ENCODE measurements around the gene TXNDC17. TPM values are rescaled to one million over a fixed set of nuclear protein-coding genes. Genes with fewer than 3 reads are reported as not detected.

TXNDC17 gene
- total and polyA plus RNA-seq, 7 donors: 27.5 to 159 (median 41.1) TPM

- DNase-seq: no peak
- Histone ChIP-seq H3K4me3 (no peak overlapping the region), H3K36me3 (ENCODE audit: insufficient read depth in 1 of 2, low read depth in 1 of 2) (no peaks in the 10 kb centered on the region), H3K9me3 (no peaks in the 10 kb centered on the region), H3K4me1 (no peaks in the 10 kb centered on the region), H3K27ac (no peak overlapping the region), H3K27me3 (ENCODE audit: insufficient read depth in 3 of 3, low read length in 2 of 3) (peaks cover 0 to 45% (median 6%) of the 10 kb centered on the region in 3 donors)
- 64 to 78% (median 71%) methylated on average over 7 of the region's 7 CpGs for WGBS, 3 donors
- intact Hi-C loops (cut with DNase I): no loop called here
- TF ChIP-seq CTCF (IDR thresholded peaks at IDR 0.05): no peak
- no peak for ATAC-seq
These were observed 37.1 kb downstream of the TXNDC17 start for GRCh38 chr17:6677946-6678345.

- no peak for ATAC-seq
- 76 to 81% (median 76%) methylated on average over 6 of the region's 6 CpGs for WGBS, 3 donors
- peaks cover 0 to 45% (median 6%) of the 10 kb centered on the region in 3 donors for H3K27me3 ChIP-seq (ENCODE audit: insufficient read depth in 3 of 3, low read length in 2 of 3)
- intact Hi-C loops (cut with DNase I): no loop called here
- H3K4me3 ChIP-seq: no peak overlapping the region
- no peaks in the 10 kb centered on the region for H3K9me3 ChIP-seq
- no peak overlapping the region for H3K27ac ChIP-seq
- no peak for DNase-seq
- TF ChIP-seq CTCF (IDR thresholded peaks at IDR 0.05): no peak
- H3K36me3 ChIP-seq (ENCODE audit: insufficient read depth in 1 of 2, low read depth in 1 of 2): no peaks in the 10 kb centered on the region
- no peaks in the 10 kb centered on the region for H3K4me1 ChIP-seq
These were observed 38.4 kb downstream of the TXNDC17 start for GRCh38 chr17:6679241-6679640.

GRCh38 chr17:6681176-6681575, 40.3 kb downstream of the TXNDC17 start:
- H3K9me3 ChIP-seq: no peaks in the 10 kb centered on the region
- peaks cover 0 to 45% (median 6%) of the 10 kb centered on the region in 3 donors for H3K27me3 ChIP-seq (ENCODE audit: insufficient read depth in 3 of 3, low read length in 2 of 3)
- intact Hi-C loops (cut with DNase I): no loop called here
- 65 to 72% (median 69%) methylated on average over 4 of the region's 4 CpGs for WGBS, 3 donors
- ATAC-seq (no peak), DNase-seq (no peak)
- no peak overlapping the region for H3K4me3 ChIP-seq
- no peak overlapping the region for H3K27ac ChIP-seq
- TF ChIP-seq CTCF (IDR thresholded peaks at IDR 0.05): no peak
- H3K36me3 ChIP-seq (ENCODE audit: insufficient read depth in 1 of 2, low read depth in 1 of 2): no peaks in the 10 kb centered on the region
- no peaks in the 10 kb centered on the region for H3K4me1 ChIP-seq

- H3K9me3 ChIP-seq: no peaks in the 10 kb centered on the region
- intact Hi-C loops (cut with DNase I): no loop called here
- WGBS, 3 donors: 75 to 82% (median 77%) methylated on average over 5 of the region's 5 CpGs
These were observed 40.8 kb downstream of the TXNDC17 start for GRCh38 chr17:6681671-6682070.

More at GRCh38 chr17:6681671-6682070, 40.8 kb downstream of the TXNDC17 start:
- Histone ChIP-seq H3K27ac (no peak overlapping the region), H3K4me3 (no peak overlapping the region), H3K4me1 (no peaks in the 10 kb centered on the region), H3K27me3 (ENCODE audit: insufficient read depth in 3 of 3, low read length in 2 of 3) (peaks cover 0 to 45% (median 6%) of the 10 kb centered on the region in 3 donors), H3K36me3 (ENCODE audit: insufficient read depth in 1 of 2, low read depth in 1 of 2) (no peaks in the 10 kb centered on the region)
- no peak for ATAC-seq
- no peak for TF ChIP-seq CTCF (IDR thresholded peaks at IDR 0.05)
- no peak for DNase-seq

Measured in psoas muscle (tissue), 8 donors.